Measurements from ENCODE around the gene MMP14. TPM values are rescaled to one million over a fixed set of nuclear protein-coding genes. Genes with fewer than 3 reads are reported as not detected.
"Not testable (repeated sequence)": the region's sequence is repeated elsewhere in the genome, so short reads cannot be mapped to it uniquely, and the experiment has no call there.

MMP14 gene
- polyA plus RNA-seq, 3 donors, result 130 to 170 (median 135) TPM

- DNase-seq (ENCODE audit: extremely low read depth in 1 of 11, low read depth in 9 of 11, low spot score in 4 of 11), result peak in 5 of 11 donors; percentile 59 to 82 (median 68)
Observed at GRCh38 chr14:22848351-22849164, 12.2 kb downstream of the MMP14 start.

GRCh38 chr14:22849212-22849819, 12.9 kb downstream of the MMP14 start:
- no peak for DNase-seq (ENCODE audit: extremely low read depth in 1 of 11, low read depth in 9 of 11, low spot score in 4 of 11)

- DNase-seq (ENCODE audit: extremely low read depth in 1 of 11, low read depth in 9 of 11, low spot score in 4 of 11), result no peak
Observed at GRCh38 chr14:22850944-22851764, 14.8 kb downstream of the MMP14 start.

- not testable (repeated sequence) for DNase-seq (ENCODE audit: extremely low read depth in 1 of 11, low read depth in 9 of 11, low spot score in 4 of 11)
Observed at GRCh38 chr14:22852178-22852577, 15.8 kb downstream of the MMP14 start.

- no peak for DNase-seq (ENCODE audit: extremely low read depth in 1 of 11, low read depth in 9 of 11, low spot score in 4 of 11)
Observed at GRCh38 chr14:22852599-22852939, 16.2 kb downstream of the MMP14 start.

GRCh38 chr14:22852940-22853767, 16.8 kb downstream of the MMP14 start:
- DNase-seq (ENCODE audit: extremely low read depth in 1 of 11, low read depth in 9 of 11, low spot score in 4 of 11), result peak in 9 of 11 donors; percentile 75 to 89 (median 83)

GRCh38 chr14:22854296-22854695, 17.9 kb downstream of the MMP14 start:
- DNase-seq (ENCODE audit: extremely low read depth in 1 of 11, low read depth in 9 of 11, low spot score in 4 of 11), result not testable (repeated sequence)

- no peak for DNase-seq (ENCODE audit: extremely low read depth in 1 of 11, low read depth in 9 of 11, low spot score in 4 of 11)
Observed at GRCh38 chr14:22854963-22855724, 18.8 kb downstream of the MMP14 start.

- DNase-seq (ENCODE audit: extremely low read depth in 1 of 11, low read depth in 9 of 11, low spot score in 4 of 11), result no peak
Observed at GRCh38 chr14:22856428-22856827, 20.0 kb downstream of the MMP14 start.

- not testable (repeated sequence) for DNase-seq (ENCODE audit: extremely low read depth in 1 of 11, low read depth in 9 of 11, low spot score in 4 of 11)
Observed at GRCh38 chr14:22860377-22860776, 24.0 kb downstream of the MMP14 start.

- DNase-seq (ENCODE audit: extremely low read depth in 1 of 11, low read depth in 9 of 11, low spot score in 4 of 11), result no peak
Observed at GRCh38 chr14:22861651-22862050, 25.3 kb downstream of the MMP14 start.

GRCh38 chr14:22864979-22865378, 28.6 kb downstream of the MMP14 start:
- no peak for DNase-seq (ENCODE audit: extremely low read depth in 1 of 11, low read depth in 9 of 11, low spot score in 4 of 11)

- no peak for DNase-seq (ENCODE audit: extremely low read depth in 1 of 11, low read depth in 9 of 11, low spot score in 4 of 11)
Observed at GRCh38 chr14:22865424-22866405, 29.3 kb downstream of the MMP14 start.

GRCh38 chr14:22866874-22867273, 30.5 kb downstream of the MMP14 start:
- no peak for DNase-seq (ENCODE audit: extremely low read depth in 1 of 11, low read depth in 9 of 11, low spot score in 4 of 11)

GRCh38 chr14:22870811-22871223, 34.4 kb downstream of the MMP14 start:
- no peak for DNase-seq (ENCODE audit: extremely low read depth in 1 of 11, low read depth in 9 of 11, low spot score in 4 of 11)

GRCh38 chr14:22871224-22872032, 35.0 kb downstream of the MMP14 start, which contains the start of gene LRP10:
TSS of gene LRP10 (plus strand) at chr14:22871740. CDS start at chr14:22872304, 564 bp downstream.
- DNase-seq (ENCODE audit: extremely low read depth in 1 of 11, low read depth in 9 of 11, low spot score in 4 of 11), result peak in 10 of 11 donors; percentile 80 to 90 (median 84)

All from renal cortex interstitium (tissue), 11 donors.